GM12878 (cell line): ENCODE results near the gene HSPBP1. TPM values are rescaled to one million over a fixed set of nuclear protein-coding genes. Genes with fewer than 3 reads are reported as not detected.

Source experiments
- ATF3 ChIP-seq: IDR thresholded peaks from 2 replicates; pipeline ENCODE4 v1.6.1; 2011; ENCODE audit warnings: low read depth, mild to moderate bottlenecking, low read length, moderate library complexity, borderline replicate concordance; ENCODE audit errors: extremely low read depth
- CHD1 ChIP-seq: IDR thresholded peaks from 2 replicates; pipeline ENCODE4 v1.6.1; 2012; ENCODE audit warnings: low read depth, low read length, improper control_type of control experiment
- DPF2 ChIP-seq: fragments of 450-650 bp; IDR thresholded peaks from 2 replicates; pipeline ENCODE4 v1.6.1; 2017; ENCODE audit warnings: mild to moderate bottlenecking
- EED ChIP-seq: sonication (generic); IDR thresholded peaks from 2 replicates; pipeline ENCODE4 v1.6.1; 2016; ENCODE audit warnings: antibody characterized with exemption, low read depth
- ESRRA ChIP-seq: IDR thresholded peaks from 2 replicates; pipeline ENCODE4 v1.6.1; 2012; ENCODE audit warnings: mild to moderate bottlenecking, low read length, improper control_type of control experiment
- HDGF ChIP-seq: fragments of 450-650 bp; IDR thresholded peaks from 2 replicates; pipeline ENCODE4 v1.6.1; 2016; ENCODE audit warnings: antibody characterized with exemption
- IKZF1 ChIP-seq: fragments of 450-650 bp; conservative IDR thresholded peaks from 2 replicates; pipeline ENCODE4 v1.6.1; 2017; ENCODE audit warnings: antibody characterized with exemption, mild to moderate bottlenecking
- IRF3 ChIP-seq: fragments of 450-650 bp; IDR thresholded peaks from 2 replicates; pipeline ENCODE4 v1.6.1; 2014; ENCODE audit warnings: mild to moderate bottlenecking
- JUND ChIP-seq: IDR thresholded peaks from 2 replicates; pipeline ENCODE4 v1.6.1; 2012; ENCODE audit warnings: low read depth, mild to moderate bottlenecking, low read length, improper control_type of control experiment, moderate library complexity
- KLF5 ChIP-seq: fragments of 450-650 bp; IDR thresholded peaks from 2 replicates; pipeline ENCODE4 v1.6.1; 2014; ENCODE audit warnings: mild to moderate bottlenecking; ENCODE audit not compliant: partially characterized antibody
- LARP7 ChIP-seq: fragments of 450-650 bp; IDR thresholded peaks from 2 replicates; pipeline ENCODE4 v1.6.1; 2017; ENCODE audit warnings: mild to moderate bottlenecking
- MTA2 ChIP-seq: fragments of 450-650 bp; IDR thresholded peaks from 2 replicates; pipeline ENCODE4 v1.6.1; 2016; ENCODE audit warnings: low read depth, mild to moderate bottlenecking, moderate library complexity
- MTA3 ChIP-seq: IDR thresholded peaks from 2 replicates; pipeline ENCODE4 v1.6.1; 2012; ENCODE audit warnings: low read length, inconsistent platforms, borderline replicate concordance
- NFYA ChIP-seq: IDR thresholded peaks from 2 replicates; pipeline ENCODE4 v1.6.1; 2011; ENCODE audit warnings: low read depth, mild to moderate bottlenecking, low read length, improper control_type of control experiment, borderline replicate concordance
- POLR2A ChIP-seq: IDR thresholded peaks from 2 replicates; pipeline ENCODE4 v1.6.1; 2011; ENCODE audit warnings: low read depth, mild to moderate bottlenecking, low read length
- POLR2AphosphoS2 ChIP-seq: IDR thresholded peaks from 2 replicates; pipeline ENCODE4 v1.6.1; 2011; ENCODE audit warnings: low read depth, mild to moderate bottlenecking, low read length, improper control_type of control experiment, moderate library complexity
- RB1 ChIP-seq: fragments of 450-650 bp; formaldehyde crosslinking; IDR thresholded peaks from 2 replicates; pipeline ENCODE4 v1.6.1; 2017; ENCODE audit warnings: mild to moderate bottlenecking, borderline replicate concordance
- RELA ChIP-seq: fragments of 450-650 bp; IDR thresholded peaks from 2 replicates; pipeline ENCODE4 v1.8.0; 2014; ENCODE audit warnings: borderline replicate concordance; ENCODE audit not compliant: partially characterized antibody
- RFX5 ChIP-seq: IDR thresholded peaks from 2 replicates; pipeline ENCODE4 v1.6.1; 2011; ENCODE audit warnings: low read depth, low read length, improper control_type of control experiment
- SIN3A ChIP-seq: IDR thresholded peaks from 2 replicates; pipeline ENCODE4 v1.6.1; 2012; ENCODE audit warnings: low read depth, low read length, improper control_type of control experiment
- SMARCA5 ChIP-seq: fragments of 450-650 bp; IDR thresholded peaks from 2 replicates; pipeline ENCODE4 v1.6.1; 2017; ENCODE audit warnings: mild to moderate bottlenecking
- SREBF1 ChIP-seq: IDR thresholded peaks from 2 replicates; pipeline ENCODE4 v1.6.1; 2012; ENCODE audit warnings: mild to moderate bottlenecking, low read length
- STAT3 ChIP-seq: IDR thresholded peaks from 2 replicates; pipeline ENCODE4 v1.6.1; 2011; ENCODE audit warnings: low read depth, low read length, improper control_type of control experiment
- SUPT20H ChIP-seq: IDR thresholded peaks from 2 replicates; pipeline ENCODE4 v1.6.1; 2011; ENCODE audit warnings: low read depth, mild to moderate bottlenecking, low read length, moderate library complexity, borderline replicate concordance; ENCODE audit not compliant: control insufficient read depth
- SUZ12 ChIP-seq: fragments of 200-600 bp; sonication (generic); IDR thresholded peaks from one replicate; pipeline ENCODE4 v1.6.1; 2018; ENCODE audit warnings: antibody characterized with exemption, mild to moderate bottlenecking; ENCODE audit not compliant: unreplicated experiment
- TAF1 ChIP-seq: IDR thresholded peaks from 2 replicates; pipeline ENCODE4 v1.6.1; 2011; ENCODE audit warnings: mild to moderate bottlenecking, low read depth, low read length, borderline replicate concordance
- TCF12 ChIP-seq: IDR thresholded peaks from 2 replicates; pipeline ENCODE4 v1.6.1; 2011; ENCODE audit warnings: low read depth, mild to moderate bottlenecking, low read length
- ZBTB4 ChIP-seq: fragments of 450-650 bp; formaldehyde crosslinking; IDR thresholded peaks from 2 replicates; pipeline ENCODE4 v1.4.0; 2022; ENCODE audit warnings: mild to moderate bottlenecking, moderate library complexity
- ZNF207 ChIP-seq: fragments of 450-650 bp; IDR thresholded peaks from 2 replicates; pipeline ENCODE4 v1.6.1; 2014; ENCODE audit warnings: antibody characterized with exemption, mild to moderate bottlenecking, borderline replicate concordance
- ZNF24 ChIP-seq: fragments of 450-650 bp; IDR thresholded peaks from 2 replicates; pipeline ENCODE4 v1.6.1; 2017; ENCODE audit warnings: antibody characterized with exemption, mild to moderate bottlenecking
- polyA plus RNA-seq, 11 experiments: library from polyadenylated mRNA; depleted of rRNA in 4 of 11; unstranded in 6 of 11; stranded (reverse) in 5 of 11; fragments of >200 nt; fragmentation: Nextera tagmentation in 4 of 11; fragmentation: Illumina TruSeq in 1 of 11; extraction: Ambion mirVana in 4 of 11; extraction: Trizol in 1 of 11; gene quantifications; 1 replicate in 1 of 11; 2 replicates in 10 of 11; pipeline versions ENCODE4 v1.2.1 to v1.2.3, GENCODE V29; 2011 to 2016; ENCODE audit warnings: inconsistent platforms in 2 of 11, missing spikeins in 2 of 11, low read depth in 1 of 11
- total RNA-seq, 4 experiments: library from RNA; depleted of rRNA in 3 of 4; stranded (reverse); fragments of >200 nt in 3 of 4; fragmentation: Illumina TruSeq in 1 of 4; extraction: Trizol in 1 of 4; gene quantifications; 2 replicates each; pipeline versions ENCODE4 v1.2.1 to v1.2.3, GENCODE V29; 2013 to 2021

Gene HSPBP1
- total and polyA plus RNA-seq, 10 of the 15 experiments (the other 5 are each of a cell fraction or from before 2014, with no cell fraction given) = 0.18 to 83.3 (median 23.0) TPM

- TF ChIP-seq MTA3 (no peak), ZNF207 (no peak; the same call in 1 of the 2 replicates), RB1 (peak; percentile 59; the same call in 1 of the 2 replicates), SMARCA5 (peak; percentile 69; the same call in 1 of the 2 replicates), POLR2AphosphoS2 (no peak), HDGF (0 out of 2 replicates have a peak, but pooled peaks have one; percentile 17), KLF5 (no peak), SREBF1 (no peak), IKZF1 (peak; percentile 84), JUND (no peak), SUPT20H (no peak), LARP7 (no peak), DPF2 (0 out of 2 replicates have a peak, but pooled peaks have one; percentile 24), RELA (peak; percentile 30), SIN3A (no peak), IRF3 (no peak), CHD1 (no peak), ZBTB4 (CRISPR knock-in tag) (no peak), MTA2 (peak; percentile 58), POLR2A (peak; percentile 37; the same call in 1 of the 2 replicates), ATF3 (peak; percentile 21; the same call in 1 of the 2 replicates), TCF12 (no peak), TAF1 (no peak), STAT3 (no peak), RFX5 (no peak), EED (no peak), ESRRA (no peak), NFYA (no peak), ZNF24 (no peak), SUZ12 (no peak)
Measured at GRCh38 chr19:55301459-55302317, 21.8 kb upstream of the HSPBP1 start (continued).
